EH (cell line): ENCODE results near the gene SF3B2.
"Not testable (repeated sequence)": the region's sequence is repeated elsewhere in the genome, so short reads cannot be mapped to it uniquely, and the experiment has no call there.

Source experiments
- DNase-seq: peaks from one replicate; pipeline ENCODE4 v3.0.0-alpha.2; 2015; ENCODE audit warnings: low read depth

SF3B2 gene

DNA sequence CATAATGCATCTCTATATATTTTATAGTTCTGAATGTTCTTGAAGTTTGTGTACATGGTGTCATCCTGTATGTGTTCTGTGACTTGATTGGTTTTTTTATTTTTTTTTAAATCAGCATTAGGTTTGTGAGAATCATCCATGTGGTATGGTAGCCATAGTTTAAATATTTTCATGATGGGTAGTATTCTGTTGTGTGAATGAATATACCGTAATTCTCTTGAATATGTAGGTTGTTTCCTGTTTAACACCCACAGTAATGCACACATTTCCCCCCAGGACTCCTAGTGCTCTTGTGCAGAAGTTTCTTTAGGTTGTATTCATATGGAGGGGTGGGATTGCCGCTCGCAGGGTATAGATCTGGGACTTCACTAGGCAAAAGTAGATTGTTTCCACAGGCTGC is 19.9 kb downstream of the SF3B2 start:
- DNase-seq: peak; percentile 47

DNA sequence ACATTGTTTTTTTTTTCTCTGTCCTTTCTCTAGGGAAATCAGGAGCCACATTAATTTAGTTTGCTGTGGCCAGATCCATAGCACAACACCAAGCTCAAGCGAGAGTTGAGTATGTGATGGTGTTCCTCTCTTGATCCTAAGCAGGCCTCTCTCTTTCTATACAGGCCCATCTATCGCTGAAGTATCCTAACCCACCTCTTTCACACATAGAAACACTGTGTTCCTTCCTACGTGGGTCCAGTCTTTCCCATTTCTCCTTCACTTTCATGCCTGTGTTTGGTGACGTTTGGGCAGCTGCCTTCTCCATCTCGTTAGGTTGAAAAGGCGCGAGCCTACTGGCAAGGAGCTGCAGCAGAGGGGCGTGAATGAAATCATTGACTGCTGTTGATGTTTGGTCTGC is 20.4 kb downstream of the SF3B2 start:
- DNase-seq: no peak

DNA sequence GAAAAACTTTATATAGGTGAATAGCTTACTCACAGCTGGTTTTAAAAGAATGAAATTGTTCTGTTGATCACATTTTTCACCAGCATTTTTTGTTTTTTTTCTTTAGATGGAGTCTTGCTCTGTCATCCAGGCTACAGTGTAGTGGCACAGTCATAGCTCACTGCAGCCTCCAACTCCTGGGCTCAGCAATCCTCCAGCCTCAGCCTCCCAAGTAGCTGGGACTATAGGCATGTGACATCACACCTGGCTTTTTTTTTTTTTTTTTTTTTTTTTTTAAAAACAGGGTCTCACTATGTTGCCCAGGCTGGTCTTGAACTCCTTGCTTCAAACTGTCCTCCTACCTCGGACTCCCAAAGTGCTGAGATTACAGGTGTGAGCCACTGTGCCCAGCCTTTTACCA is 21.5 kb downstream of the SF3B2 start:
- no peak for DNase-seq

DNA sequence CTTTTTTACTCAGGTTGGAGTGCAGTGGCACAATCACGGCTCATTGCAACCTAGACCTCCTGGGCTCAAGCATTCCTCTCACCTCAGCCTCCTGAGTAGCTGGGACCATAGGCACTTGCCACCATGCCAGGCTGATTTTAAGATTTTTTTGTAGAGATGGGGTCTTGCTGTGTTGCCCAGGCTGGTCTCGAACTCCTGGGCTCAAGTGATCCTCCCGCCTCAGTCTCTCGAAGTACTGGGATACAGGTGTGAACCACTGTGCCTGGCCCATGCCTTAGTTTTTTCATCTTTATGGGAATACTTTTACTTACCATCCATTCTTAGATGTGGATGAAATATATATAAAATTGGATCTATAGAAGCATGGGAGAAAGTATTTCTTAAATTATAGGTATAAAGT is 23.1 kb downstream of the SF3B2 start:
- DNase-seq: no peak

GRCh38 chr11:66076561-66076960 is 24.4 kb downstream of the SF3B2 start:
- DNase-seq: peak; percentile 63

- DNase-seq: no peak
Measured at GRCh38 chr11:66077927-66078326, 25.8 kb downstream of the SF3B2 start.

GRCh38 chr11:66078949-66079348 is 26.8 kb downstream of the SF3B2 start:
- DNase-seq: not testable (repeated sequence)

GRCh38 chr11:66080055-66080817 is 28.1 kb downstream of the SF3B2 start:
- DNase-seq: peak; percentile 90

DNA sequence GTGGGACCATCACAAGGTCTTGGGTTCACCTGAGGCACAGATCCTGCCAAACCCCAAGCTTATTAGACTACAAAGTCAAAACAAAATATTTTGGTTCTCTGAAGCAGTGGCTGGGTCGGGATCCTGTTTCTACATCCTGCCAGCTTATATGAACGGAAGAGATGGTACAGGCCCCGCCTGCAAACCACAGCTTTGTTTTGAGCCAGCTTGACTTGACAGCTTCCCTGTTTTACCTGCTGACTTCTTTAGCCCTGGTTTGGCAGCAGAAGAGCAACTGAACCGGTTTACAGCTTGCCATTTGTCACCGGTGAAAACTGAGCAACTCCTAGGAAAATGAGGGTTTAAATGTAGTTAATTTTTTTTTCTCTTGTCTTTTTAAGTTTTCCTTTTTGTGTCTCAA is 29.3 kb downstream of the SF3B2 start:
- no peak for DNase-seq

DNA sequence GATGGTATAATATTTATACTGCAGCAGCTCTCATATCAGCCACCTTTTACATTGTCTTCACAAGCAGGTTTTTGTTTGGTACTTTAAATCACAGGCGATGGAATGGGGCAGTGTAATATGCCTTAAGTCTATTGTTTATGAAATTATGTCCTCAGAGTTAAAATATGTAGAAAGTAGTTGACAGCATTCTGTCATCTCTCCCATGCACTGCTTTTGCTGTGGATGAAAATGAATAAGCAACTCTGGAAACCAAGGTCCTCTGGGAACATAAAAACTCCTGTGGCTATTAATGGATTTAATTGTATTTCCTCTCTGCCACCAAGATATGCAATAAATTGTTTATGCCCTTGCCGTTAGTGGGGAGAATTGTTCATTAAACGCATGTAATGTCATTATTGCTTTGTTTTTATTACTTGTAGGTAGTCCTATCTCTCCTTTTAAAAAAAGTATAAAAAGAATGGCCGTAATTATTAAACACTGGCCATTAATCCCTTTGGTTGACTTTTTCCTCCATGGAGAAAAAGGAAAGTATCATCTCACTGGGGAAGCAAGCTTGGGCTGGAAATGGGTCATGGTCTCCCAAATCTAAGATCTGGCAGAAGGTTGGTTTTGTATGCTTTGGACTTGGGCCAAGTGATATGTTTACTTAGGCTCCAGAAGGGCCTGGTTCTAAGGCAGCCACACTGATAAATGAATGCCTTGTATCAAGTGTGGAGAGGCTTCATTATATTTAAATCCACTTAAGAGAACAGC is 31.0 kb downstream of the SF3B2 start:
- DNase-seq: peak; percentile 50

- no peak for DNase-seq
Measured at GRCh38 chr11:66083767-66084166, 31.6 kb downstream of the SF3B2 start.

- DNase-seq: no peak
Measured at GRCh38 chr11:66084821-66085475, 32.8 kb downstream of the SF3B2 start.

GRCh38 chr11:66087148-66087908 is 35.2 kb downstream of the SF3B2 start:
- DNase-seq: no peak

GRCh38 chr11:66089067-66089466 is 36.9 kb downstream of the SF3B2 start:
- DNase-seq: no peak

GRCh38 chr11:66090288-66090687 is 38.1 kb downstream of the SF3B2 start:
- no peak for DNase-seq

DNA sequence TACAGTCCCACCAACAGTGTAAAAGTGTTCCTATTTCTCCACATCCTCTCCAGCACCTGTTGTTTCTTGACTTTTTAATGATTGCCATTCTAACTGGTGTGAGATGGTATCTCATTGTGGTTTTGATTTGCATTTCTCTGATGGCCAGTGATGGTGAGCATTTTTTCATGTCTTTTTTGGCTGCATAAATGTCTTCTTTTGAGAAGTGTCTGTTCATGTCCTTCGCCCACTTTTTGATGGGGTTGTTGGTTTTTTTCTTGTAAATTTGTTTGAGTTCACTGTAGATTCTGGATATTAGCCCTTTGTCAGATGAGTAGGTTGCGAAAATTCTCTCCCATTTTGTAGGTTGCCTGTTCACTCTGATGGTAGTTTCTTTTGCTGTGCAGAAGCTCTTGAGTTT is 40.0 kb downstream of the SF3B2 start:
- DNase-seq: not testable (repeated sequence)

- DNase-seq: not testable (repeated sequence)
Measured at GRCh38 chr11:66099746-66100145, 47.6 kb downstream of the SF3B2 start.

DNA sequence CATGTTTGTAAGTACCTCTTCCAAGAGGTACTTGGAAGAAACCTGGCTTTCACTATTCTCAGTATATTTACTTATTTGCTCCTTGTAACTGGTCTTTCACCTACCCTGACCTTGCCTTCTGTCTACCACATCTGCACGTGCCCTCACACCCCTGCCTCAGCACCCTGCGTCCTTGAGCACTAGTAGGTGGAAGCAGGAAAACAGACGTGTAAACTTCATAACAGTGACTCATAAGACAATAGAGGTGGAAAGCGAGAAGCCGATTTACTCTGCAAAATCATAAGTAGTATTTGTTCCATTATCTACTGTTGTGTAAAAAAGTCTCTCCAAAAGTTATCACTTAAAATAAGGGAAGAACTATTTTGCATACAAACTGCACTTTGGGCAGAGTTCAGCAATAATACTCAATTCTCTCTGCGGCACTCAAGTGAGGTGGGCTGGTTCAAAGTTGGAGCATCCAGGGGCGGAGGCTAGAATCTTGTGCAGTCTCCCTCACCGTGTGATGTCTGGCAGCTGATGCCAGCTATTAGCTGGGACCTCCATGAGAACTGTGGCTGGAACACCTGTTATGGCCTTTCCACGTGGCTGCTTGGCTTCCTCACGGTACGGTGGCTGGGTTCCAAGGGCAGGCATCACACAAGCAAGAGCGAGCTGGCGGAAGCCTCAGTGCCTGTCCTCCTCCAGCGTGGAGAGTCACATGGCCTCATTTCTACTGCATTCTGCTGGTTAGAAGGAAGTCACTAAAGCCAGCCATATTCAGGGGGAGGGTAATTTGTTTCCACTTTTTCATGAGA is 48.3 kb downstream of the SF3B2 start:
- no peak for DNase-seq

- DNase-seq: no peak
Measured at GRCh38 chr11:66101066-66101464, 48.9 kb downstream of the SF3B2 start.

DNA sequence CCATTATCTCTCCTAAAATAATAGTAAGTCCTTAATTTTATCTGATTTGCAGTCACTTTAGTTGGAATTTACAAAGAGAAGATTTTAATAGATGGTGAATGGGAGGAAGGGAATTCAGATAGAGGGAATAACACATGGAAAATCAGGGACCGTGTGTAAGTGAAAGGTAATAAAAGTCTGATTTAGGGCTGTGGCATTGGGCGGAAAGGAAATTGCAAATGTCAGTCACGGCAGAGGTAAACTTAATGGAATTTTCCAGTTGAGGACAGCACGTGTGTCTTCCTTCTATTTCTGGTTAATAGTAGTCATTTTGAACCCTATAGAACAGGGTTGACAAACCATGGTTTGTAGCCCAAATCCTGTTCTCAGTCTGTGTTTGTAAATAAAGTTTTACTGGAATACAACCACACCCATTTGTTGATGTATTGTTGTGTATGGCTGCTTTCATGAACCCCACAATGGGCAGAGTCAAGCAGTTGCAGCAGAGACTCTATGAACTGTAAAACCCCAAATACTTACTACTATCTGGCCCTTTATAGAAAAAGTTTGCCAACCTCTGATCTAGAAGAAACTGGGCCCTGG is 52.0 kb downstream of the SF3B2 start:
- DNase-seq: no peak
